Liver (tissue), 3 donors: ENCODE measurements around the gene ATOH8.

ENCODE experiments used
- CTCF ChIP-seq: fragments of 150-350 bp; IDR thresholded peaks from 2 replicates; pipeline ENCODE4 v1.5.1; 2017; ENCODE audit warnings: improper control_type of control experiment, low read depth, low read length; ENCODE audit not compliant: missing input control
- EGR1 ChIP-seq, 2 donors: IDR thresholded peaks; 2 replicates each; pipeline ENCODE4 v1.6.1; 2016 to 2018; ENCODE audit warnings: antibody characterized with exemption in 2 of 2, low read depth in 2 of 2
- FOXA1 ChIP-seq: IDR thresholded peaks from 2 replicates; pipeline ENCODE4 v1.6.1; 2016; ENCODE audit warnings: antibody characterized with exemption
- GABPA ChIP-seq, 2 donors: IDR thresholded peaks in 1 of 2; conservative IDR thresholded peaks in 1 of 2; 2 replicates each; pipeline ENCODE4 v1.6.1; 2016; ENCODE audit warnings: antibody characterized with exemption in 2 of 2, mild to moderate bottlenecking in 1 of 2, moderate library complexity in 1 of 2
- JUND ChIP-seq, 2 donors: IDR thresholded peaks; 2 replicates each; pipeline ENCODE4 v1.6.1; 2016; ENCODE audit warnings: antibody characterized with exemption in 2 of 2
- REST ChIP-seq: IDR thresholded peaks from 2 replicates; pipeline ENCODE4 v1.6.1; 2016; ENCODE audit warnings: antibody characterized with exemption, mild to moderate bottlenecking
- TAF1 ChIP-seq: conservative IDR thresholded peaks from 2 replicates; pipeline ENCODE4 v1.6.1; 2016; ENCODE audit warnings: antibody characterized with exemption, mild to moderate bottlenecking
- ZBTB33 ChIP-seq: IDR thresholded peaks from 2 replicates; pipeline ENCODE4 v1.6.1; 2016; ENCODE audit warnings: antibody characterized with exemption
- donor health status: healthy.
- donor health status: healthy.

- TF ChIP-seq CTCF, result no peak
- no peak for TF ChIP-seq REST
- no peak for TF ChIP-seq ZBTB33
- no peak for TF ChIP-seq JUND (IDR thresholded peaks at IDR 0.05)
- no peak for TF ChIP-seq TAF1
- TF ChIP-seq FOXA1, result no peak
- no peak for TF ChIP-seq GABPA (IDR thresholded peaks at IDR 0.05 in 1 of 2, conservative IDR thresholded peaks at IDR 0.05 in 1 of 2)
- TF ChIP-seq EGR1 (IDR thresholded peaks at IDR 0.05; ENCODE audit: low read depth in 2 of 2), result no peak
These were observed 20.4 kb upstream of the ATOH8 start for GRCh38 chr2:85733121-85733960.
